Pancreas (tissue), 10 donors: ENCODE results near the gene UBAP1. TPM values are rescaled to one million over a fixed set of nuclear protein-coding genes. Genes with fewer than 3 reads are reported as not detected.
A peak's percentile ranks its signal among the peaks of the same experiment; 100 is the strongest.

Source experiments
- ATAC-seq, 4 donors: fragments of 200-7000 bp; cut with Tn5 transposase; one replicate each; pipeline versions ENCODE4 v1.8.0 to v1.9.1; 2020; ENCODE audit warnings: mild to moderate bottlenecking in 4 of 4, moderate library complexity in 4 of 4
- DNase-seq, 6 donors: peaks; one replicate each; pipeline ENCODE4 v3.0.0-alpha.2; 2020
- FAIRE-seq: peaks from 2 replicates; lab custom pipeline; 2012; peaks lifted over from hg19 to GRCh38; lab: Jason Lieb, UNC
- H3K27ac ChIP-seq, 4 donors: fragments of 200-600 bp; sonication (generic); 1 replicate in 3 of 4; 2 replicates in 1 of 4; pipeline versions ENCODE4 v1.5.0 to v1.8.0; 2020
- H3K27me3 ChIP-seq, 4 donors: fragments of 200-600 bp; one replicate each; pipeline ENCODE4 v1.8.0; 2021
- H3K36me3 ChIP-seq, 3 donors: fragments of 200-600 bp; sonication (generic) in 1 of 3; one replicate each; pipeline versions ENCODE4 v1.5.0 to v1.8.0; 2020 to 2021
- H3K4me1 ChIP-seq, 3 donors: fragments of 200-600 bp; one replicate each; pipeline ENCODE4 v1.8.0; 2021
- H3K4me3 ChIP-seq, 4 donors: fragments of 200-600 bp; sonication (generic) in 2 of 4; one replicate each; pipeline versions ENCODE4 v1.5.0 to v1.8.0; 2020 to 2021
- H3K9me3 ChIP-seq, 4 donors: fragments of 200-600 bp; one replicate each; pipeline ENCODE4 v1.8.0; 2021
- WGBS, 2 donors: extraction: QIAGEN DNeasy Blood & Tissue Kit; methylation state at CpG; one replicate each; pipeline ENCODE4 v1.1.7; 2013; 5-methylcytosine and 5-hydroxymethylcytosine counted together
- intact Hi-C, 3 donors: fragments of 100-400 bp; cut with DNase I; formaldehyde crosslinking; loops; one replicate each; pipeline versions ENCODE4 v1.11.1 to v1.14.2; 2022
- polyA plus RNA-seq, 2 donors: library from polyadenylated mRNA; stranded (reverse); fragments of 200-250 nt; gene quantifications; one replicate each; pipeline ENCODE4 v1.2.3, GENCODE V29; 2013
- total RNA-seq, 6 donors: library from RNA; stranded (reverse); fragmentation: NEBNext Ultra II Directional in 4 of 6; extraction: Animal tissue kit (Norgen Biotek cat#: 25700) in 4 of 6; gene quantifications; one replicate each; pipeline versions ENCODE4 v1.2.1 to v1.2.4, GENCODE V29; 2021 to 2023
- TF ChIP-seq, protein P1 (sequence below), 4 donors: fragments of 200-600 bp; sonication (generic) in 3 of 4; IDR thresholded peaks; one replicate each; pipeline versions ENCODE4 v1.5.0 to v1.8.0; 2021; ENCODE audit warnings: antibody characterized with exemption in 4 of 4
- donor health status: healthy with polysubstance abuse.
- donor health status: DM: no; HTN: no; CAD: no; lungs with moderate emphysema.
- donor health status: DM: no; HTN: no; CAD: no.
- donor health status: control.
- donor health status: control.
- donor health status: Bipolar disorder and iron deficiency.
- donor health status: DM: yes; HTN: yes; CAD: no.
- donor health status: DM: no; HTN: no; CAD: no.
- donor health status: DM: no; HTN: no; CAD: no.
- donor health status: DM: yes; HTN: yes; CAD: no.

Gene UBAP1
- total and polyA plus RNA-seq, 8 donors, result 12.1 to 25.6 (median 17.0) TPM

DNA sequence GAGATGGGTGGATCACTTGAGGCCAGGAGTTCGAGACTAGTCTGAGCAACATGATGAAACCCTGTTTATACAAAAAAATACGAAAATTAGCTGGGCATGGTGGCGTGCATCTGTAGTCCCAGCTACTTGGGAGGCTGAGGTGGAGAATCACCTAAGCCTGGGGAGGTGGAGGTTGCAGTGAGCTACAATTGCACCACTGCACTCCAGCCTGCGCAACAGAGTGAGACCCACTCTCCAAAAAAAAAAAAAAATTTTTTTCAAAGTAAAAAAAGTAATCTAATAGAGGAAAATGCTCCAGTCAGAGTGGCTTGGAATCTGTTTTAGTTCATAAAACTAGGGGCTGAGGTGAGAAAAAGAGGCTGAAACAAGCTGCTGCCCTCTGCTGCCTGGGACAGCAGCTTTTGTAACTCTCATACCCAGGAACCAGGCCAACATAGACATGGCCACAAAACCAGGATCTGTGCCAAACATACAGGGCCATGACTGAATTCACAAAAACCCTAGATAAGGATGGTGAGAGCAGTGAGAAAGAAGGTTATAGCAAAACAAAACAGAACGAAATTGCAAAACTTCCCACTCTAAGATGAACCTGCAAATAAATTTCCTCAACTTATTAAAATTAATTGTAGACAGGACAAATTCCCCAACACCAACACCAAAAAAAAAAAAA is 39.2 kb upstream of the UBAP1 start:
- TF ChIP-seq, protein P1, sequence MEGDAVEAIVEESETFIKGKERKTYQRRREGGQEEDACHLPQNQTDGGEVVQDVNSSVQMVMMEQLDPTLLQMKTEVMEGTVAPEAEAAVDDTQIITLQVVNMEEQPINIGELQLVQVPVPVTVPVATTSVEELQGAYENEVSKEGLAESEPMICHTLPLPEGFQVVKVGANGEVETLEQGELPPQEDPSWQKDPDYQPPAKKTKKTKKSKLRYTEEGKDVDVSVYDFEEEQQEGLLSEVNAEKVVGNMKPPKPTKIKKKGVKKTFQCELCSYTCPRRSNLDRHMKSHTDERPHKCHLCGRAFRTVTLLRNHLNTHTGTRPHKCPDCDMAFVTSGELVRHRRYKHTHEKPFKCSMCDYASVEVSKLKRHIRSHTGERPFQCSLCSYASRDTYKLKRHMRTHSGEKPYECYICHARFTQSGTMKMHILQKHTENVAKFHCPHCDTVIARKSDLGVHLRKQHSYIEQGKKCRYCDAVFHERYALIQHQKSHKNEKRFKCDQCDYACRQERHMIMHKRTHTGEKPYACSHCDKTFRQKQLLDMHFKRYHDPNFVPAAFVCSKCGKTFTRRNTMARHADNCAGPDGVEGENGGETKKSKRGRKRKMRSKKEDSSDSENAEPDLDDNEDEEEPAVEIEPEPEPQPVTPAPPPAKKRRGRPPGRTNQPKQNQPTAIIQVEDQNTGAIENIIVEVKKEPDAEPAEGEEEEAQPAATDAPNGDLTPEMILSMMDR (IDR thresholded peaks at IDR 0.05), result no peak
- Histone ChIP-seq H3K36me3 (no peaks in the 10 kb centered on the region), H3K27me3 (no peaks in the 10 kb centered on the region), H3K4me1 (peaks cover 0 to 13% (median 0%) of the 10 kb centered on the region in 3 donors), H3K4me3 (no peak overlapping the region), H3K9me3 (no peaks in the 10 kb centered on the region), H3K27ac (no peak overlapping the region)
- DNase-seq, result peak in 4 of 6 donors; percentile 61 to 84 (median 78)
- WGBS, 2 donors, result 47 to 61% methylated on average over 5 of the region's 5 CpGs
- intact Hi-C loops, result no loop called here
- peak; percentile 98 to 100 (median 99) for ATAC-seq
- no peak for FAIRE-seq

DNA sequence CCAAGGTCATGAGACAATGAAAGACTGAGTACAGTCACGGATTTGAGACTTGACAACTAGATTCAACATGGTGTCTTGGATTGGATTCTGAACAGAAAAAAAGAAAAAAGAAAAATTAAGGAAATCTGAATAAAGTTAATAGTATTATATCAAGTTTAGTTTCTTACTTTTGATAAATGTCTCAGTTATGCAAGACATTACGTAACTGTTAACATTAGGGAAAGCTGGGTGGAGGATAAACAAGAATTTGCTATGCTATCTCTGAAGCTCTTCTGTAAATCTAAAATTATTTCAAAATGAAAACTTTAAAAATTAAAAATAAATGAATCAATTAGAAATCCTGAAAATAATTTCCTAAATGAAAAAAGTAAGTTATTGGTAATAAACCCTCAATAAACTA is 38.0 kb upstream of the UBAP1 start:
- H3K4me1 ChIP-seq, result peaks cover 0 to 13% (median 0%) of the 10 kb centered on the region in 3 donors
- ATAC-seq (no peak), FAIRE-seq (no peak), DNase-seq (no peak)
- TF ChIP-seq, protein P1 (IDR thresholded peaks at IDR 0.05), result no peak
- intact Hi-C loops, result no loop called here
- no peaks in the 10 kb centered on the region for H3K36me3 ChIP-seq
- H3K9me3 ChIP-seq, result no peaks in the 10 kb centered on the region
- WGBS, 2 donors, result 20 to 31% methylated on average over 2 of the region's 2 CpGs
- no peak overlapping the region for H3K4me3 ChIP-seq
- no peak overlapping the region for H3K27ac ChIP-seq
- no peaks in the 10 kb centered on the region for H3K27me3 ChIP-seq

DNA sequence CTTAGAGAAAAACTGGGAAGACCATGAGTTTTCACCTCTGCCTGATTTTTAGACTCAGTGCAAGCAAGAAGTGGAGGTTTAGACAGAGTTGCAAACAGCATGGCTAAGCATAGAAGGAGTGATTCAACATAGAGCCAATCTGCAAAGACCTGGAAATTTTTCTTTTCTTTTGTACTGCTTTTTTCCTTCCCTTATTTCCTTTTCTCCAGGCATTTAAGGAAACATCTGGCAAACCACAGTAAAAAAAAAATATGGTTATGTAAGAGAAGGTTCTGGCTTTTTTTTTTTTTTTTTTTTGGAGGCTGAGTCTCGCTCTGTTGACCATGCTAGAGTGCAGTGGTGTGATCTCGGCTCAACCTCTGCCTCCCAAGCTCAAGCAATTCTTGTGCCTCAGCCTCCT is 35.7 kb upstream of the UBAP1 start:
- TF ChIP-seq, protein P1 (IDR thresholded peaks at IDR 0.05), result no peak
- 76 to 79% methylated on average over 2 of the region's 2 CpGs for WGBS, 2 donors
- FAIRE-seq (no peak), DNase-seq (no peak), ATAC-seq (no peak)
- intact Hi-C loops, result no loop called here
- peaks cover 0 to 13% (median 0%) of the 10 kb centered on the region in 3 donors for H3K4me1 ChIP-seq
- H3K4me3 ChIP-seq, result no peak overlapping the region
- no peaks in the 10 kb centered on the region for H3K27me3 ChIP-seq
- H3K27ac ChIP-seq, result no peak overlapping the region
- no peaks in the 10 kb centered on the region for H3K9me3 ChIP-seq
- H3K36me3 ChIP-seq, result no peaks in the 10 kb centered on the region

DNA sequence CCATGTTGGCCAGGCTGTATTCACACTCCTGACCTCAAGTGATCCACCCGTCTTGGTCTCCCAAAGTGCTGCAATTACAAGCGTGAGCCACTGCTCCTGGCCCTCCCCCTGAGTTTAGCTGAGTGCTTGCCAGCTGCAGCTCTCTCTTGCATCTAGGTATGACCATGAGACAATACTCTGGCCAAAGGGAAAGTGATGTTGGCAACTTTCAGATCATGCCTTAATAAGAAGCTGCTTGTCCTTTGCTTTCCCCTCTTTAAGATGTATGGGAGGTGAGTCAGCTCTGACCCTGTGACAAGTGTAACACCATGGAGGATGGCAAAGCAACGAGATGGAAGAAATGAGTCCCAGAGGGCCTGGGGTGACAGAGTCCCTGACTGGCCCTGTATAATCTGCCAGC is 33.7 kb upstream of the UBAP1 start:
- intact Hi-C loops, result no loop called here
- 75 to 78% methylated on average over 3 of the region's 3 CpGs for WGBS, 2 donors
- Histone ChIP-seq H3K4me1 (peaks cover 0 to 5% (median 0%) of the 10 kb centered on the region in 3 donors), H3K27ac (no peak overlapping the region), H3K27me3 (no peaks in the 10 kb centered on the region), H3K4me3 (no peak overlapping the region), H3K36me3 (no peaks in the 10 kb centered on the region), H3K9me3 (no peaks in the 10 kb centered on the region)
- DNase-seq (no peak), ATAC-seq (no peak), FAIRE-seq (no peak)
- TF ChIP-seq, protein P1 (IDR thresholded peaks at IDR 0.05), result no peak

DNA sequence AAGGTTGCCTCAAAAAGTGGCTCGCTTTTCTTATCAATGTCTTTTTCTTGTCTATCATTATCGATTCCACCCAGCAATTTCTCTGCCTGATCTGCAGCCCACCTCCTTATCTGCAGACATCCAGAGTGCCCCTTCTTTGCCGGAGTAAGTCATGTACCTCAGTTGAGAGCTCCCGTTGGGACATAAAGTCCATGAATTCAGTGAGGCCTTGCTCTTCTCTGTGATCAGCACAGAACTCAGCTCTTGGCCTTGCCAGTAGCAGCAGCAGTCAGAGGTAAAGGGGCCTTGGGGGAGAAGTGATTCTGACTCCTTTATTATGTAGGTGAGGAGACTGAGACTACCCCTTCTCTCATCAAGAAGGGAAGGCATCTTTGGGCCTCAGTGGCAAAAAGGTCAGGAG is 27.4 kb upstream of the UBAP1 start:
- Histone ChIP-seq H3K36me3 (no peaks in the 10 kb centered on the region), H3K9me3 (no peaks in the 10 kb centered on the region), H3K27ac (no peak overlapping the region), H3K4me1 (no peaks in the 10 kb centered on the region), H3K27me3 (no peaks in the 10 kb centered on the region), H3K4me3 (no peak overlapping the region)
- intact Hi-C loops, result no loop called here
- FAIRE-seq (no peak), ATAC-seq (no peak), DNase-seq (no peak)
- TF ChIP-seq, protein P1 (IDR thresholded peaks at IDR 0.05), result no peak
- 79 to 83% methylated on average over 4 of the region's 4 CpGs for WGBS, 2 donors
